Transverse colon (tissue), 4 donors: Measurements from ENCODE around the gene TTF2. TPM values are rescaled to one million over a fixed set of nuclear protein-coding genes. Genes with fewer than 3 reads are reported as not detected.

Experiments
- DNase-seq: peaks from one replicate; pipeline ENCODE4 v3.0.0-alpha.2; 2019
- H3K27ac ChIP-seq, 4 donors: fragments of 200-600 bp; sonication (generic); 2 replicates each; pipeline ENCODE4 v1.5.1; 2016 to 2018; ENCODE audit warnings: inconsistent platforms in 4 of 4
- H3K27me3 ChIP-seq: fragments of 200-600 bp; sonication (generic); 2 replicates; pipeline ENCODE4 v1.5.1; 2017; ENCODE audit warnings: inconsistent platforms
- H3K36me3 ChIP-seq, 4 donors: fragments of 200-600 bp; sonication (generic); 2 replicates each; pipeline ENCODE4 v1.5.1; 2017 to 2019; ENCODE audit warnings: inconsistent platforms in 4 of 4
- H3K4me1 ChIP-seq, 4 donors: fragments of 200-600 bp; sonication (generic); 2 replicates each; pipeline ENCODE4 v1.5.1; 2017 to 2020; ENCODE audit warnings: inconsistent platforms in 4 of 4
- H3K4me3 ChIP-seq, 4 donors: fragments of 200-600 bp; sonication (generic); 1 replicate in 1 of 4; 2 replicates in 3 of 4; pipeline versions ENCODE4 v1.5.1 to v1.6.1; 2017 to 2019; ENCODE audit warnings: inconsistent platforms in 4 of 4
- H3K9me3 ChIP-seq, 2 donors: fragments of 200-600 bp; sonication (generic); 2 replicates each; pipeline ENCODE4 v1.5.1; 2017 to 2019; ENCODE audit warnings: inconsistent platforms in 2 of 2
- EP300 ChIP-seq: sonication (generic); formaldehyde crosslinking; IDR thresholded peaks from one replicate; pipeline ENCODE4 v1.6.1; 2017; ENCODE audit warnings: antibody characterized with exemption, low read depth
- POLR2A ChIP-seq: fragments of 450-650 bp; IDR thresholded peaks from one replicate; pipeline ENCODE4 v1.6.1; 2016; ENCODE audit warnings: antibody characterized with exemption, mild to moderate bottlenecking, moderate library complexity
- POLR2AphosphoS5 ChIP-seq, 3 donors: sonication (generic); formaldehyde crosslinking; IDR thresholded peaks; one replicate each; pipeline ENCODE4 v1.6.1; 2016; ENCODE audit warnings: antibody characterized with exemption in 3 of 3
- WGBS, 2 donors: methylation state at CpG; one replicate each; pipeline ENCODE4 v1.1.5; 2018; ENCODE audit warnings: low coverage in 1 of 2; 5-methylcytosine and 5-hydroxymethylcytosine counted together
- in situ Hi-C, 4 donors: fragments of 200-750 bp; cut with MboI; loops; one replicate each; pipeline versions ENCODE4 v1.15.0 to v1.15.1; 2017; ENCODE audit warnings: low sequenced_read_pairs in 3 of 4, low pct_ligation_motif_present in 1 of 4, low pct_unique_long_range_greater_than_20kb in 1 of 4
- intact Hi-C: fragments of 100-400 bp; cut with DNase I; formaldehyde crosslinking; loops from one replicate; pipeline ENCODE4 v1.15.1; 2023; ENCODE audit warnings: low total_unique reads
- total RNA-seq, 4 donors: library from RNA; depleted of rRNA; stranded (reverse); fragments of >200 nt; gene quantifications; one replicate each; pipeline ENCODE4 v1.1.0, GENCODE V29; 2016
- TF ChIP-seq, protein P1 (sequence below), 5 experiments: fragments of 200-600 bp in 3 of 5; fragments of 450-650 bp in 2 of 5; sonication (generic) in 3 of 5; IDR thresholded peaks; 1 replicate in 2 of 5; 2 replicates in 3 of 5; pipeline ENCODE4 v1.5.1; 2016 to 2017; ENCODE audit warnings: antibody characterized with exemption in 5 of 5, inconsistent platforms in 3 of 5, mild to moderate bottlenecking in 2 of 5, moderate library complexity in 1 of 5

The TTF2 gene
- total RNA-seq, 4 donors from 2014 or later, result 9.6 to 25.9 (median 16.6) TPM

DNA sequence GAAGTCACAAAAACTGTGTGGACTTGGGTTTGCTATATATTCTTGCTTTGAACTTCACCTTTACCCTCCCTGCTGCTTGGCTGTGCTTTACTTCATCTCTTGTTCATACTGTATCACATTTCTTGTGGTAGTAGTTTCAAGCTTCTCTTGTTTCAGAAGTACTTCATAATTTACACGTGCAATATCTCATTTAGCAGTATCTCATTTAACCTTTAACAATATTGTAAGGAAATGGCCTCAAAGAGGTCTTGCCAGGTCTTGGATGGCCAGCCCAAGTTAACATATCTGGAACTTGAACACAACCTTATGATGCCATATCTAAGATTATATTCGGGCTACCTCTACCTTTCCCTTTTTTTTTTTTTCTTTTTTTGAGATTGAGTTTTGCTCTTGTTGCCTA, 63.1 kb downstream of the TTF2 start:
- DNase-seq, result no peak
- H3K27ac ChIP-seq, result no peak overlapping the region
- 88 to 100% methylated on average over 2 of the region's 2 CpGs for WGBS, 2 donors
- in situ Hi-C loops (loop anchor here in 3 of 4 donors (10.0 to 25.0 kb wide), 3 partner anchors 58 to 789 kb away; partner anchors contain the start of gene TTF2 (in 2 of the 3)), intact Hi-C loops (no loop called here)
- H3K4me1 ChIP-seq, result peaks cover 6 to 16% (median 13%) of the 10 kb centered on the region in 4 donors
- H3K36me3 ChIP-seq, result no peaks in the 10 kb centered on the region
- H3K9me3 ChIP-seq, result no peaks in the 10 kb centered on the region
- peaks cover 6% of the 10 kb centered on the region for H3K27me3 ChIP-seq
- no peak overlapping the region for H3K4me3 ChIP-seq
- TF ChIP-seq, protein P1, sequence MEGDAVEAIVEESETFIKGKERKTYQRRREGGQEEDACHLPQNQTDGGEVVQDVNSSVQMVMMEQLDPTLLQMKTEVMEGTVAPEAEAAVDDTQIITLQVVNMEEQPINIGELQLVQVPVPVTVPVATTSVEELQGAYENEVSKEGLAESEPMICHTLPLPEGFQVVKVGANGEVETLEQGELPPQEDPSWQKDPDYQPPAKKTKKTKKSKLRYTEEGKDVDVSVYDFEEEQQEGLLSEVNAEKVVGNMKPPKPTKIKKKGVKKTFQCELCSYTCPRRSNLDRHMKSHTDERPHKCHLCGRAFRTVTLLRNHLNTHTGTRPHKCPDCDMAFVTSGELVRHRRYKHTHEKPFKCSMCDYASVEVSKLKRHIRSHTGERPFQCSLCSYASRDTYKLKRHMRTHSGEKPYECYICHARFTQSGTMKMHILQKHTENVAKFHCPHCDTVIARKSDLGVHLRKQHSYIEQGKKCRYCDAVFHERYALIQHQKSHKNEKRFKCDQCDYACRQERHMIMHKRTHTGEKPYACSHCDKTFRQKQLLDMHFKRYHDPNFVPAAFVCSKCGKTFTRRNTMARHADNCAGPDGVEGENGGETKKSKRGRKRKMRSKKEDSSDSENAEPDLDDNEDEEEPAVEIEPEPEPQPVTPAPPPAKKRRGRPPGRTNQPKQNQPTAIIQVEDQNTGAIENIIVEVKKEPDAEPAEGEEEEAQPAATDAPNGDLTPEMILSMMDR (IDR thresholded peaks at IDR 0.05), result no peak
- TF ChIP-seq EP300 (no peak), POLR2AphosphoS5 (IDR thresholded peaks at IDR 0.05) (no peak), POLR2A (no peak)

DNA sequence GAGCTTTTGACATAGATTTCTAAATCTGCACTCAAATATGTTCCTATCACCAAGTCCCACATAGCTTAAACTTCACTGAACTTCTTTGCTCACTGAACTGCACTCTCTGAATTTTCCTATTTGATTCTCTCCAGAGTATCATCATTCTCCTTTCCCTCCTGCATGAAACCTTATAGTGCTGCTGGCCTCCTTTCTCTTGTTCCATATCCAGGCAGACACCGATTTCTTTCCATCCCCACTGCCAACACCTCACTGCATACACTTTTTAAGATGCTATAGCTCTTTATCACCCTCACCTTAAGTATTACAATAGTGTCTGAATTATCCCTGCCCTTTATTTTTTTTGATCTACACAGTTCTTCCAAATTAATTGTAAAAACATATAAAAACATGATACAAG, 64.5 kb downstream of the TTF2 start:
- Histone ChIP-seq H3K36me3 (no peaks in the 10 kb centered on the region), H3K4me3 (no peak overlapping the region), H3K27me3 (peaks cover 6% of the 10 kb centered on the region), H3K27ac (no peak overlapping the region), H3K9me3 (no peaks in the 10 kb centered on the region), H3K4me1 (peaks cover 6 to 17% (median 13%) of the 10 kb centered on the region in 4 donors)
- intact Hi-C loops (loop anchor here (5.0 kb wide), 1 partner anchor 57 kb away; no protein-coding TSS in a partner anchor), in situ Hi-C loops (loop anchor here in 3 of 4 donors (5.0 to 25.0 kb wide), 4 partner anchors 60 to 788 kb away; partner anchors contain the start of gene TTF2 (in 3 of the 3))
- TF ChIP-seq EP300 (no peak), POLR2A (no peak), POLR2AphosphoS5 (IDR thresholded peaks at IDR 0.05) (no peak)
- TF ChIP-seq, protein P1 (IDR thresholded peaks at IDR 0.05), result no peak
- 29 to 56% methylated on average over 1 of the region's 1 CpG for WGBS, 2 donors
- no peak for DNase-seq

DNA sequence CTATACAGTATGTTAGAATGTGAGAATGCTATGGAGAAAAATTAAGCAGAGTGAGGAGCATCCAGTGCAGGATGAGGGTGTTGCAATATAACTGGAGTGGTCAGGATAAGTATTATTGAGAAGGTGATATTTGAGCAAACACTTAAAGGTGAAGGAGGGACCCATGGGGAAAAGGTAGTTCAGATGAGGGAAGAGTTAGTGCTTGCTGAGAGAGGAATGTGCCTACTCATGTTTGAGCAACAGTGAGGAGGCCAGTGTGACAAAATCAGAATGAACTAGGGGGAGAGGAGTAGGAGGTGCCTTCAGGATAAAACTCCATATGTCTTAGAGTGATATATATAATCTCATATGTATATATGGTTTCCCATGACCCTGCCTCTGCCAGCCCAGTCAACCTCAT, 67.7 kb downstream of the TTF2 start:
- no peak for TF ChIP-seq POLR2A
- TF ChIP-seq EP300, result no peak
- TF ChIP-seq POLR2AphosphoS5 (IDR thresholded peaks at IDR 0.05), result no peak
- TF ChIP-seq, protein P1 (IDR thresholded peaks at IDR 0.05), result no peak
- Histone ChIP-seq H3K4me1 (peaks cover 0 to 3% (median 0%) of the 10 kb centered on the region in 4 donors), H3K36me3 (no peaks in the 10 kb centered on the region), H3K9me3 (no peaks in the 10 kb centered on the region), H3K27me3 (peaks cover 6% of the 10 kb centered on the region), H3K4me3 (no peak overlapping the region), H3K27ac (no peak overlapping the region)
- intact Hi-C loops (loop anchor here (5.0 kb wide), 1 partner anchor 60 kb away; no protein-coding TSS in a partner anchor), in situ Hi-C loops (loop anchor here in 3 of 4 donors (5.0 to 10.0 kb wide), 3 partner anchors 63 to 393 kb away; partner anchors contain the start of gene TTF2 (in 3 of the 3))
- no peak for DNase-seq

DNA sequence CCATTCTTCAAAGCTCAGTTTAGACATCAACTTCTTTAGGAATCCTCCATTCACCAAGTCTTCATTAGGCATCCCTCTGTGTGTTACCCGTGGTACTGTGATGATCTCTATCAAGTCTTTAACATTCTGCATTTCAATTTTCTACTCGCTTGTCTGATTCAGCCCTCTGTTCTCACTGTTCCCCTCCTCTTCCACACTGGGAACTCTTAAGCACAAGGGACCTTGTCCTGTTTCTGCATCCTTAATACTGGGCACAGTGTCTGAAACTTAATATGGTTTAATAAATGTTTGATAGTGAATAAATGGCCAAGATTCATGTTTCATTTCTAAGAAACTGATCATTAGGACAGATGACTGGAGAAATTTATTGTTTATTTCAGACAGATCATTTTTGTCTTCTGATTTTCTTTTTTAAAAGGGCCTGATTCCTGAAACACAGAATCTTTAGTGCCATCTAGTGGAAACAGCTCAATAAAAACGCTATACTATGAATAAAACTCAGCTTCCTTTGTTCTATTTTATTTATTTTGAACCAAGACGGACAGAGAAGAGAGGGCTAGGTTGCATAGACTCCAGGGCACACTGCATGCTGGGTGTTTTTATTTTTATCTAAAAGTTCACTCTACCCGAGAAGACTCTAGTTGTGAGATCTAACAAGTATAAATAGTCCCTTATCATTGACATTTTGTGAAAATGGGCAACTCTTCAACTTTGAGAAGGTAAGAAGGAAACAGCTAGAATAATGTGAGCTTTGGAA, 68.4 kb downstream of the TTF2 start:
- H3K9me3 ChIP-seq, result no peaks in the 10 kb centered on the region
- peaks cover 6% of the 10 kb centered on the region for H3K27me3 ChIP-seq
- no peak overlapping the region for H3K4me3 ChIP-seq
- in situ Hi-C loops, result loop anchor here in 3 of 4 donors (5.0 to 10.0 kb wide), 3 partner anchors 64 to 394 kb away; partner anchors contain the start of gene TTF2 (in 3 of the 3)
- 20 to 28% methylated on average over 5 of the region's 5 CpGs for WGBS, 2 donors
- H3K27ac ChIP-seq, result no peak overlapping the region
- no peaks in the 10 kb centered on the region for H3K36me3 ChIP-seq
- H3K4me1 ChIP-seq, result peaks cover 0 to 3% (median 0%) of the 10 kb centered on the region in 4 donors
- intact Hi-C loops, result loop anchor here (5.0 kb wide), 1 partner anchor 61 kb away; no protein-coding TSS in a partner anchor
- no peak for TF ChIP-seq POLR2A
- TF ChIP-seq, protein P1 (IDR thresholded peaks at IDR 0.05), result peak; percentile 27 to 44 (median 34)
- DNase-seq, result no peak
